ENCODE data around the gene CADM3.

Gene CADM3

DNA sequence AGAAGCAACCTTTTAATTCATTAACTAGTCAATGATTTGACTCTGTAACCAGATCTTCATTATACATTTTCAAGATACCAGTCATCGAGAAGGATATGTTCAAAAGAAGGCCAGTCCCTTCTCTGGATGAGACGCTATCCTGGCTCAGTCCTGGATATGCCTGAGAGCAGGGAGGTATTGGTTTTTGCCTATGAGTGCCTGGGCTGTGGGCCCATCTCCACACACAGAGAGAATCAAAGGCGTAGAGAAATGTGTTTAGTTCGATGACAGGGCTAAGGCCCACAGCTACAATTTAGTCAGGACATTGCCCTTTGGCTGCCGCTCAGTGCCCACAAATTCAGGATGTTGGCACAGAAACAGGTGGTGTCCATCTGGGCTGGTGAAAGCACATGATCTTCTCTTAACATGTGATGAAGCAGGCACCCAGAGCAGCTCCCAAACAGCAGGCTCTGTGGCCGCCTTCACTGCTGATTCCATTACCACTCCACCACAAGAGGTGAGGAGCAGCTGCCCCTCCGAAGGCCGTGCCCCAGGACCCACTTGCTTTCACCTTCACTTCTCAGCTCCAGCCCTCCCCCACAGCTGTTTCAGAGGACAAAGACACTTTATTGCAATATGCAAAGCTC lies 58.0 kb downstream of the CADM3 start:
- H3K9me3 ChIP-seq (ENCODE audit: control insufficient read depth, insufficient read depth, low read length): no peaks in the 10 kb centered on the region
- H3K27ac ChIP-seq (ENCODE audit: low read depth, low read length): peak overlapping the region; percentile 11
- no peak overlapping the region for H3K4me3 ChIP-seq (ENCODE audit: low read depth, low read length)
- no peaks in the 10 kb centered on the region for H3K36me3 ChIP-seq (ENCODE audit: control insufficient read depth, insufficient read depth, low read length)
- no peaks in the 10 kb centered on the region for H3K27me3 ChIP-seq (ENCODE audit: control insufficient read depth, insufficient read depth, low read length)
- peaks cover 15% of the 10 kb centered on the region; the same call in 1 of the 2 replicates for H3K4me1 ChIP-seq (ENCODE audit: control insufficient read depth, insufficient read depth, low read length)
- H3K9ac ChIP-seq (ENCODE audit: low read depth, low read length): no peak overlapping the region

DNA sequence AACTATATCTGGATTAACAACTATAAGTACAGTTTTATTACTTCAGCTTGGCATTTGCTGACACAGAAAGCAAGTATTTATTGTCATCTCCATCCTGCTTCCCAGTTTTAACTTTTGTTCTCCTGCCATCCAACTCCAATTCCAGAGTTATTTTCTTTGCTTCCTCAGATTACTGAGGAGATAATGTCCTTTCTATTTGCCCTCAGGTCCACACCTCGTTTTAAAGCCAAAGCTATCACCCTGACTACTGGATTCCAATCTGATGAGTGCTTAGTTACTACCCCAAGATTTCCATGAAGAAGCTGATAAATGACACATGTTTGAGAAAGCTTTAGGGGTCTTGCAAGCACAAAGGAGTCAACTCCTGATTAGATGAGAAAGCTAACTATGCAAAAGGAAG lies 58.5 kb downstream of the CADM3 start:
- no peak overlapping the region for H3K9ac ChIP-seq (ENCODE audit: low read depth, low read length)
- no peak overlapping the region for H3K4me3 ChIP-seq (ENCODE audit: low read depth, low read length)
- H3K27ac ChIP-seq (ENCODE audit: low read depth, low read length): peak overlapping the region; percentile 11
- H3K36me3 ChIP-seq (ENCODE audit: control insufficient read depth, insufficient read depth, low read length): no peaks in the 10 kb centered on the region
- H3K4me1 ChIP-seq (ENCODE audit: control insufficient read depth, insufficient read depth, low read length): peaks cover 15% of the 10 kb centered on the region; the same call in 1 of the 2 replicates
- H3K9me3 ChIP-seq (ENCODE audit: control insufficient read depth, insufficient read depth, low read length): no peaks in the 10 kb centered on the region
- H3K27me3 ChIP-seq (ENCODE audit: control insufficient read depth, insufficient read depth, low read length): no peaks in the 10 kb centered on the region

DNA sequence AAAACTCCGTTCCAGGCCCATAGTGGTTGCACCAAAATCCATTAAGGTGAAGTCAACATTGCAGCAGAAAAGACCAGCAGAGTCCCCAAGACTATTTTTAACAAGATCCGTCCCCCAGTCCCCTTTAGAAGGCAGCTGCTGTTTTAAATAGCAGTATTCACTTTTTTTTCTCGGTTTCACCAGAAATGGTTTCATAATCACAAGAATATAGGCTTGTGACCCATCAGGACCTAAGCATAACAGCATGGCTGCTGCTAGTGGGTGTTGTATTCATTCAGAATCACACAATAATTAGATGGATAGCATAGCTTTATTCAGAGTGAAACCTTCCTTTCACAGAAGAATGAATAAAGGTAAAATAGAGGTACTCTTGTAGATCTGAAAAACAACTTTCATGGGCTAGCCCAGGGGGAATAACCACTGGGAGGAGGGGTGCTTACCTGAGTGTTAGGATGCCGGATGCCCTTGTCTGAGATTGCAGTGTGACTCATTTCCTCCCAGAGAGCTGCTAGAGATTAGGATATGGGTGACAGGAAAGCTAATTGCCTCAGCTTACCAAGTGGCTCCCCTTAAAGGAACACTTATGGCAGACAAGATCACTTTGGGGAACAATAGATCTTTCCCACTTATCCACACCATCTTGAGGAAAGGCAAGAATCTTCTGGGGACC lies 68.3 kb downstream of the CADM3 start:
- Histone ChIP-seq H3K4me1 (ENCODE audit: control insufficient read depth, insufficient read depth, low read length) (no peaks in the 10 kb centered on the region), H3K36me3 (ENCODE audit: control insufficient read depth, insufficient read depth, low read length) (no peaks in the 10 kb centered on the region), H3K27me3 (ENCODE audit: control insufficient read depth, insufficient read depth, low read length) (no peaks in the 10 kb centered on the region), H3K27ac (ENCODE audit: low read depth, low read length) (no peak overlapping the region), H3K9ac (ENCODE audit: low read depth, low read length) (no peak overlapping the region), H3K9me3 (ENCODE audit: control insufficient read depth, insufficient read depth, low read length) (no peaks in the 10 kb centered on the region), H3K4me3 (ENCODE audit: low read depth, low read length) (no peak overlapping the region)

DNA sequence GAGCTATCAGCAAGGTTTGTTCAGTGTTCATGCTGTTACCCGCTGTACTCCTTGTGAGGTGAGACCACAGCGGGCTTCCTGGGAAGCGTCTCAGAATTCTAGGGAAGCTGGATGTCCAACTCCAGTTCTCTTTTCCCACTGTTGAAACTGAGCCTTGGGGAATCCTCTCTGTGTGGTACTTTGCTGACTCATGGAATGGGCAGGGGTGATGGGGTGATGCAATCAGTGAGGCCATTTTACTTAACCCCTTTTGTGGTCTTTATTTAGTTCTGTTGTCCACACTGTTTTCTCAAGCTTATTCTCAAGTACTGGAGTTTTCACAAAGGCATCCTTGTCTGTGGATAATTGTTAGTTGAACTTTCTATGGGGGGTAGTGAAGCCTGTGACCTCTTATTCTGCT lies 75.9 kb downstream of the CADM3 start:
- Histone ChIP-seq H3K36me3 (ENCODE audit: control insufficient read depth, insufficient read depth, low read length) (no peaks in the 10 kb centered on the region), H3K27me3 (ENCODE audit: control insufficient read depth, insufficient read depth, low read length) (no peaks in the 10 kb centered on the region), H3K4me1 (ENCODE audit: control insufficient read depth, insufficient read depth, low read length) (no peaks in the 10 kb centered on the region), H3K27ac (ENCODE audit: low read depth, low read length) (no peak overlapping the region), H3K4me3 (ENCODE audit: low read depth, low read length) (no peak overlapping the region), H3K9me3 (ENCODE audit: control insufficient read depth, insufficient read depth, low read length) (no peaks in the 10 kb centered on the region), H3K9ac (ENCODE audit: low read depth, low read length) (no peak overlapping the region)

DNA sequence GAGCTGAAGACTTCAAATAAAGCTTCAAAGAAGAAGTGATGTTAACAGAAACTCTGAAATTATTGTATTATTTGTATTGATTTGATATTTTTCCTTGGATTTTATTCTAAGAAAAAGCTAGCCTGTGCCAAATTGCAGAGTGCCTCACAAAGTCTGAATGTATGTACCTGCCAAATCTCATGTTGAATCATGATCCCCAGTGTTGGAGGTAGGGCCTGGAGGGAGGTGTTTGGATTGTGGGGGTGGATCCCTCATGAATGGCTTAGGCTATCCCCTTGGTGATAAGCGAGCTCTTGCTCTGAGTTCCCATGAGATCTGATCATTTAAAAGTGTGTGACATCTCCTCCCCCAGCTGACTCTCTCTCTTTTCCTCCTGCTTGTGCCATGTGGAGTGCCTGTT lies 76.9 kb downstream of the CADM3 start:
- Histone ChIP-seq H3K4me1 (ENCODE audit: control insufficient read depth, insufficient read depth, low read length) (no peaks in the 10 kb centered on the region), H3K36me3 (ENCODE audit: control insufficient read depth, insufficient read depth, low read length) (no peaks in the 10 kb centered on the region), H3K27ac (ENCODE audit: low read depth, low read length) (no peak overlapping the region), H3K9ac (ENCODE audit: low read depth, low read length) (no peak overlapping the region), H3K27me3 (ENCODE audit: control insufficient read depth, insufficient read depth, low read length) (no peaks in the 10 kb centered on the region), H3K9me3 (ENCODE audit: control insufficient read depth, insufficient read depth, low read length) (no peaks in the 10 kb centered on the region), H3K4me3 (ENCODE audit: low read depth, low read length) (no peak overlapping the region)

DNA sequence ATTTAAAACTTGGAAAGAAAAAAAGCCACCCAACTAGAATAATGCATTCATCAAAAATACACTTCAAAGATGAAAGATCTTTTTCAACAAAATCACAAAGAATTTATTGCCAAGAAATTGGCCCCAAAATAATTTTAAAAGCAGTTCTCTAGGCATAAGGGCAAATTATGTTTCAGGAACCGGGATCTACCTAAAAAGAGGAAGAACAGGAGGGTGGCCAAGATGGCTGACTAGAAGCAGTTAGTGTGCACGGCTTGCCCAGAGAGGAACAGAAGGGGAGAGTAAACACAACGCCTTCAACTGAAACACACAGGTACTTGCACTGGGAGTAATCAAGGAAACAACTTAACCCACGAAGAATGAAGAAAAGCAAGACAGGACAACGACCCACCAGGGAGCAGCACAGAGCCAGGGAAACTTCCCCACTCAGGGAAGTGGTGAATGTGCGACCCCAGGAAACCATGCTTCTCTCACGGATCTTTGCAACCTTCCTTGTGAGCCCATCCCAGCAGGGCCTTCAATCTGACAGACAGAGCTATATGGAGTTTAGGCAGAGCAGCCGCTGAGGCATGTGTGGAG lies 79.3 kb downstream of the CADM3 start:
- Histone ChIP-seq H3K9me3 (ENCODE audit: control insufficient read depth, insufficient read depth, low read length) (no peaks in the 10 kb centered on the region), H3K9ac (ENCODE audit: low read depth, low read length) (no peak overlapping the region), H3K27me3 (ENCODE audit: control insufficient read depth, insufficient read depth, low read length) (no peaks in the 10 kb centered on the region), H3K4me3 (ENCODE audit: low read depth, low read length) (no peak overlapping the region), H3K36me3 (ENCODE audit: control insufficient read depth, insufficient read depth, low read length) (no peaks in the 10 kb centered on the region), H3K4me1 (ENCODE audit: control insufficient read depth, insufficient read depth, low read length) (no peaks in the 10 kb centered on the region), H3K27ac (ENCODE audit: low read depth, low read length) (no peak overlapping the region)

All from HUES48 (cell line).